Measurements from ENCODE around the gene C13orf46. TPM values are rescaled to one million over a fixed set of nuclear protein-coding genes. Genes with fewer than 3 reads are reported as not detected.

The C13orf46 gene
- total RNA-seq, 1 donor from 2014 or later: not detected

DNA sequence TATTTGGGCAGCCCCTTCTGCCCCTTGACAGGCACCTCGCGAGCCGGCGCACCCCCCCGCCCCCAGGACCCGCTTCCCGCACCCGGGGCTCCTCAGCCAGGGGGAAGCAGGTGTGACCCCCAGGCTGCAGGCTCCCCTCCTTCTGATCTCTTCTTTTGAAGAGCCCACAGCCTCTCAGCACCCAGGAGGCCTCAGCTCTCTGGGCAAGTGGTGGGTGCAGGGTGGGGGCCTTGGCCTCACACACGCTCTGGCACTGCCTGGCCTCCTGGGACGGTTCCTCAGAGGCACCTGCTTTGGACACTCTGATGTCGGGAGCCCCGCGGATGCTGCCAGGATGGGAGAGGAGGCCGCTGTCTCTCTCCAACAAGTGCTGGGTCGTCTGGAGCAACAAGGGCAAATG lies 1.5 kb upstream of the C13orf46 start:
- TF ChIP-seq EZH2 (IDR thresholded peaks at IDR 0.05) (no peak), EZH2phosphoT487 (IDR thresholded peaks at IDR 0.05) (no peak)
- TF ChIP-seq, protein P1, sequence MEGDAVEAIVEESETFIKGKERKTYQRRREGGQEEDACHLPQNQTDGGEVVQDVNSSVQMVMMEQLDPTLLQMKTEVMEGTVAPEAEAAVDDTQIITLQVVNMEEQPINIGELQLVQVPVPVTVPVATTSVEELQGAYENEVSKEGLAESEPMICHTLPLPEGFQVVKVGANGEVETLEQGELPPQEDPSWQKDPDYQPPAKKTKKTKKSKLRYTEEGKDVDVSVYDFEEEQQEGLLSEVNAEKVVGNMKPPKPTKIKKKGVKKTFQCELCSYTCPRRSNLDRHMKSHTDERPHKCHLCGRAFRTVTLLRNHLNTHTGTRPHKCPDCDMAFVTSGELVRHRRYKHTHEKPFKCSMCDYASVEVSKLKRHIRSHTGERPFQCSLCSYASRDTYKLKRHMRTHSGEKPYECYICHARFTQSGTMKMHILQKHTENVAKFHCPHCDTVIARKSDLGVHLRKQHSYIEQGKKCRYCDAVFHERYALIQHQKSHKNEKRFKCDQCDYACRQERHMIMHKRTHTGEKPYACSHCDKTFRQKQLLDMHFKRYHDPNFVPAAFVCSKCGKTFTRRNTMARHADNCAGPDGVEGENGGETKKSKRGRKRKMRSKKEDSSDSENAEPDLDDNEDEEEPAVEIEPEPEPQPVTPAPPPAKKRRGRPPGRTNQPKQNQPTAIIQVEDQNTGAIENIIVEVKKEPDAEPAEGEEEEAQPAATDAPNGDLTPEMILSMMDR (IDR thresholded peaks at IDR 0.05): no peak
- H3K4me1 ChIP-seq: no peaks in the 10 kb centered on the region
- peaks cover 3% of the 10 kb centered on the region for H3K27me3 Mint-ChIP-seq (ENCODE audit: insufficient read depth, low read depth)
- no peak for DNase-seq (ENCODE audit: low spot score)
- no peaks in the 10 kb centered on the region for H3K9me3 ChIP-seq (ENCODE audit: low read depth)
- H3K4me1 Mint-ChIP-seq: peaks cover 3% of the 10 kb centered on the region
- peaks cover 27% of the 10 kb centered on the region for H3K36me3 Mint-ChIP-seq
- no peak overlapping the region for H3K27ac ChIP-seq
- H3K27me3 ChIP-seq: no peaks in the 10 kb centered on the region
- H3K27ac Mint-ChIP-seq: no peak overlapping the region
- H2AFZ ChIP-seq (replicated peaks): no peak overlapping the region
- H3K9me3 Mint-ChIP-seq: no peaks in the 10 kb centered on the region
- H3K9ac ChIP-seq: no peak overlapping the region
- no peak overlapping the region for H3K4me2 ChIP-seq
- no peak overlapping the region for H3K4me3 ChIP-seq
- no peak overlapping the region for H3K4me3 Mint-ChIP-seq
- no peaks in the 10 kb centered on the region for H4K20me1 ChIP-seq (ENCODE audit: low read depth)
- no peaks in the 10 kb centered on the region for H3K79me2 ChIP-seq (ENCODE audit: low read depth)
- H3K36me3 ChIP-seq: no peaks in the 10 kb centered on the region
- H3F3A ChIP-seq (ENCODE audit: low read depth): no peaks in the 10 kb centered on the region

DNA sequence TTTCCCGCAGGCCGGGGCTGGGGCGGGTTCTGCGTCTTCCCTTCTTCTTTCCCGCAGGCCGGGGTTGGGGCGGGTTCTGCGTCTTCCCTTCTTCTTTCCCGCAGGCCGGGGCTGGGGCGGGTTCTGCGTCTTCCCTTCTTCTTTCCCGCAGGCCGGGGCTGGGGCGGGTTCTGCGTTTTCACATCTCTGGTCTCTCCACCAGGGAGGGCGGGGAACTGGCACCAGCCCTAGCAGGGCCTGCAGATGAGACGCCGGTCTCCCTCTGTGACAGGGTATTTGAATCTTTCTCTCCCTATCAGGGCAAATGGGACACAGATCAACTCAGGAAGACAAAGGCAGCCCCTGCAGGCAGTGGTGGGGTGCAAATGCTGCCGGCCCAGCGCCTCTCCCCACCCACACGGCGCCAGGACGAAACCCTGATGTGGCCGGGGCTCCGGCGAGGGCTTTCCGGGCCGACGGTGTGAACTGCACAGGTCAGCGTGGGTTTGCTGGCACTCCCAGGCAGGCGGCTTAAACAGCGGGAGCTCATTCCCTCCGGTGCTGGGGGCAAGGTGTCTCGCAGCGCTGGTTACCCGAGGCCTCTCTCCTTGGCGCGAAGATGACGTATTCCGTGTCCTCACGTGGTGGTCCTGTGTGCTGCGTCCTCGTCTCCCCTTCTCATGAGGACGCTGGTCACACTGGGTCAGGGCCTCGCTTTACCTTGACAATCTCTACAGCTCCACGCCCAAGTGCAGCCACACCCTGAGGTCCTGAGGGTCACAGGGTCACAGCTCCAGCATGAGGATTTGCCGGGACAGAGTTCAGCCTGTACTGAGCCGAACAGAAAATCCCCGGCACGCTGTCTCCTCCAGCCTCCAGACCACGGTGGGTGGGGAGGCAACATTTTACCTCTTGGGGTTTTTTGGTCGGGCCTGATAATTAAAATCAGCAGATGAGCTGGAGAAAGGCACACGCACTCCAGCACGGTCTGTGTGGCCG lies 717 bp upstream of the C13orf46 start:
- Mint-ChIP-seq H3K36me3 (peaks cover 19% of the 10 kb centered on the region), H3K4me3 (no peak overlapping the region), H3K27ac (no peak overlapping the region), H3K9me3 (no peaks in the 10 kb centered on the region), H3K4me1 (peaks cover 3% of the 10 kb centered on the region), H3K27me3 (ENCODE audit: insufficient read depth, low read depth) (peaks cover 3% of the 10 kb centered on the region)
- Histone ChIP-seq H3K79me2 (ENCODE audit: low read depth) (no peaks in the 10 kb centered on the region), H4K20me1 (ENCODE audit: low read depth) (no peaks in the 10 kb centered on the region), H2AFZ (replicated peaks) (no peak overlapping the region), H3K4me3 (no peak overlapping the region), H3K4me2 (no peak overlapping the region), H3K27ac (no peak overlapping the region), H3K36me3 (no peaks in the 10 kb centered on the region), H3F3A (ENCODE audit: low read depth) (no peaks in the 10 kb centered on the region), H3K9ac (no peak overlapping the region), H3K9me3 (ENCODE audit: low read depth) (no peaks in the 10 kb centered on the region), H3K27me3 (no peaks in the 10 kb centered on the region), H3K4me1 (no peaks in the 10 kb centered on the region)
- TF ChIP-seq EZH2phosphoT487 (IDR thresholded peaks at IDR 0.05) (no peak), EZH2 (IDR thresholded peaks at IDR 0.05) (no peak)
- TF ChIP-seq, protein P1 (IDR thresholded peaks at IDR 0.05): no peak
- DNase-seq (ENCODE audit: low spot score): no peak

DNA sequence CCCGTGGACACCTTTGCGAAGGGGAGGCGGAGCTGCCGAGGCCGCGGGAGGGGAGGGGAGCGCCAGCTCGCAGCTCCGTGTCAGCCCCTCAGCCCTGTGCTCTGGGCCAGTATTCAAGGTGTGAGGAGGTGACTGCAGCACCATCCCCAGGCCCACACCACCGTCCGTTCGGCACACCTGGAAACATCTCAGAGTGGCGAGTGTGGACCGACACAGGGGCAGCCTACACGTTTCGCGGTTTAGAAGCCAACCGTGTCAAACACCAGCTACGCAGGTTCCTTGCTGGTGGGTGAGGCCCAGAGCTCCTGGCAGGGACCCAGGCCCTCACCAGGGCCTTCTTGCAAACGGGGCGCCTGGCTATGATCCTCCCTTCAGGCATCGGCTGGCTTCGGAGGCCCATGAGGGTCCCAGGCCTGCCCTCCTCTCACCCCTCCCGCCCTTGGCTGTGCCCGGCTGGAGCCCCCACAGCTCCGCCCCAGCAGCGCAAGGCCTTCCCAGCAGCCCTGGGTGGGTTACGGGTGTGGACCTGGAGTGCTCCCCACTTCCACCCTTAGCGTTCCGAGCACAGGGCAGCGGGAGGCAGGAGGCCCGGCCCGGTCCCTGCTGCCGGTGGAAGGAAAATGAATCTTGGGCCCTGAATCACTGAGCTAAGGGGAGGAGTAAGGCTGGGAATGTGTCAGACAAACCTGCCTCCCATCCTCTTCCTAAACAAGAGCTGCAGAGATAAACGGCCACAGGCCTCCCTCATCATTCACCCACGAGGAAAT lies 1.2 kb downstream of the C13orf46 start:
- Mint-ChIP-seq H3K36me3 (peaks cover 7% of the 10 kb centered on the region), H3K4me3 (no peak overlapping the region), H3K27ac (peak overlapping the region; percentile 50), H3K27me3 (ENCODE audit: insufficient read depth, low read depth) (peaks cover 2% of the 10 kb centered on the region), H3K4me1 (no peaks in the 10 kb centered on the region), H3K9me3 (no peaks in the 10 kb centered on the region)
- Histone ChIP-seq H3F3A (ENCODE audit: low read depth) (no peaks in the 10 kb centered on the region), H3K9ac (no peak overlapping the region), H4K20me1 (ENCODE audit: low read depth) (no peaks in the 10 kb centered on the region), H3K4me1 (no peaks in the 10 kb centered on the region), H3K4me3 (no peak overlapping the region), H2AFZ (replicated peaks) (no peak overlapping the region), H3K4me2 (no peak overlapping the region), H3K9me3 (ENCODE audit: low read depth) (no peaks in the 10 kb centered on the region), H3K27me3 (no peaks in the 10 kb centered on the region), H3K79me2 (ENCODE audit: low read depth) (no peaks in the 10 kb centered on the region), H3K27ac (no peak overlapping the region), H3K36me3 (no peaks in the 10 kb centered on the region)
- TF ChIP-seq EZH2 (IDR thresholded peaks at IDR 0.05) (no peak), EZH2phosphoT487 (IDR thresholded peaks at IDR 0.05) (no peak)
- DNase-seq (ENCODE audit: low spot score): no peak
